ENCODE data around the gene FOXK1.

FOXK1 gene

DNA sequence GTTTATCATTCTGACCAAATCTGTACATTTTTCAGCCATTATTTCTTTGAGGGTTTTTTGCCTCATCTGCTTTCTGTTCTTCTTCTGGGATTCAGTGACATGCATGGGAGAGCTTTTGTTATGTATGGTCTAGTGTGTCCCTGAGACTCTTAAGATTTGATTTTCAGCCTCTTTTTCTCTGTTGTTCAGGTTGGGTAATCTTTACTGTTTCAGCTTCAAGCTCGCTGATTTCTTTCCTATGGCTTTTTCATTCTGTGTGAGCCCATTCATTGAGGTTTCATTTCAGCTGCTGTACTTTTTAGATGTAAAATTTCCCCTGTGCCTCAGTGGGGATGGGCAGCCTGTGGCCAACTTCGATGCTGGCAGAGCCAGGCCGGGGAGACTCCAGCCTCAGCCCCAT, 38.1 kb downstream of the FOXK1 start:
- DNase-seq (ENCODE audit: low read depth in 1 of 2, low spot score in 1 of 2): no peak

DNA sequence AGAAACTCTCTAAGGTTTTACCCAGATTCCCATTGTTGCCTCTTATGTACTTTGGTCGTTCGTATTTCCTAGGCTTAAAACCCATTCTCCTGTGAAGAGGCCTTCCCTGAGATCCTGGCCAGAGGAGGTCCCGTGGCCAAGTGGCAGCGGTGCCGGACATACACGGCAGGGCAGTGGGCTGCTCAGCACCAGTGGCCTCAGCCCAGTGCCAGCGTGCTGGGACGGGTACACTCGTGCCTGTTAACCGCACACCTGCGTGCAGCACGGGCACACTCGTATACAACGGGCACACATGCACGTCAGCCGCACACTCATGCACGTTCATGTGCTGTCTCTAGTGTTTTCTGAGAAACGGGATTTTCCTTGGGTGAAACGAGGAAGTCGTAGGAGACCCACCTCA, 40.2 kb downstream of the FOXK1 start:
- no peak for DNase-seq (ENCODE audit: low read depth in 1 of 2, low spot score in 1 of 2)

DNA sequence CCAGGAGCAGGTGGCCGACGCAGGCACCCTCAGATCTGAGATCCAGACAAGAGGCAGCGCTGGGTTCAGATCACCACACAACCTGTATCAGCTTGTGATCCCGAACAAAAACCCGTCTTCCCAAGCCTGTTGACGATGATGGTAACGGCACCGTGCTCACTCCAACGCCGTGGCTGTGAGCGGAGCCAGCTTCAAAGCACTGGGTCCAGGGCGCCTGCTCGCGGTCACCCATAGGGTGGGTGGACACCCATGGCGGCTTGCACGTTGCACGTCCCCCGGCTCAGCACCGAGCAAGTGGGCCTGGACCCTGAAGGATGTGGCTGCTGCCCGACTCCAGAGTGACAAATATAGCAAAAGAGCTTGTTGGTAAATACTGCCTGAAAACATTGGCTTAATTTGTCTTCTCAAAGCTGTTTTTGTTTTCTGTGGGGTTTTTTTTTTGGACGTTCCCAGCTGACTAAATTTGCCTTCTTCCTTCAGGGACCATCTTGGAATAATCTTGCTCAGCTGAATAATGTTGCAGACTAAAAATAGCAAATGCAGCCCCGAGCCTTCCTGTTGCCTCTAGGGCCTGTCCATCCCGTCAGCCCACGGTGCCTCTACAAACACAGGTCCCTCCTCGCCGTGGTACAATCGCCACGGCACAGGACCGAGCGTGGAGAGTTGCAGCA, 41.0 kb downstream of the FOXK1 start:
- DNase-seq (ENCODE audit: low read depth in 1 of 2, low spot score in 1 of 2): no peak

DNA sequence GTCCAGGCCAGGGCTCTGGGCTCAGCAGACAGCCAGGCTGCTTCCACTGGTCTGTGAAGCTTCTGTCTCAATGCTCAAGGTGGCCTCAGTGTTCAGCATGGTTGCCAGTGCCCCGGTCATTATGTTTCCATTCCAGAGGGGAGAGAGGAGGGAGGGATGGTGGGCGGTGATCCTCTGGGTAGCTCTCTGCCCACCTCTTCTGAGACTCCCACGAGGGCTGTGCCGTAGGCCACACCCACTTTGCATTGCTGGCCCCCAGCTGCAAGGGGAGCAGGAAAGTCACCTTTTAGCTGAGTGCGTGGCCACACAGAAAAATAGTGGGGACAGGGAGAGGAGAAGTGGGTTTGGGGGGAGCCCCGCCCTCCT, 42.5 kb downstream of the FOXK1 start:
- no peak for DNase-seq (ENCODE audit: low read depth in 1 of 2, low spot score in 1 of 2)

DNA sequence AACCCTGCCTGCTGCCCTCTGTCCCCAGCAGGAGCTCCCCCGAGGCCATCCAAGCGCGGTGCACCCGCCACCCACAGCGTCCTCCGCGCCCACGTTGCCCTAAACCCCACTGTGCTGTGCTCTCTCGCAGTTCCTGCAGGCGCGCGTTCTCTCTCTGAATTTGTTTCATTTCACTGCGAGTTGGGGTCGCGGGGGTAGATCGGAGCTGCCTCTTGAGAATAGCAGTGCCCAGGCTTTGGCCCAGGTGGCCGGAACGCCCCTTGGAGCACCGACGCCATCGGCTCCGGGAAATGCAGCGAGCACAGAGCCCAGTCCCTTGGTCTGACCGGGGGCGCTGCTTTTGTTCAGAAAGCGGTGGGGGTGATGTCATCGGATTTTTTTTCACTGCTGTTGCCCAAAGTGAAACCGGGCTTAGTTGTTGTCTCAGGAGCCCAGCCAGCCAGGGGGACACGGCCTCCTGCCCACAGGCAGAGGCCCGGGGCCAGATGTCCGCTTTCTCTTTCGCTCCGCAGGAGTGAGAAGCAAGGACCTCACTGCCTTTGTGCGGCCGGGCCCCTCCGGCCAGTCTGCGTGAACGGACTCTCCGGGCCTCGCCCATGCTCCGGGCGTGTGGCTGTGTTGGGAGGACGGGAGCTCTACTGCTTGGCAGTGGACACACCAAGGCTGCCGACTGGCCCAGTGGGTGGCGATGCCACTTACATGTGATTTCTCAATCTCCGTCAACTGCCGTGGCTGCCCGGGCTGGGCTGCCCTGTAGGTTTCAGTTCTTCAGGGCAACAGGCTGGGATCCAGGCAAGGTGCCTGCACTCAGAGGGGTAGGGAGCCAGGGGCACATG, 43.1 kb downstream of the FOXK1 start:
- DNase-seq (ENCODE audit: low read depth in 1 of 2, low spot score in 1 of 2): peak in 1 of 2 donors; percentile 34

DNA sequence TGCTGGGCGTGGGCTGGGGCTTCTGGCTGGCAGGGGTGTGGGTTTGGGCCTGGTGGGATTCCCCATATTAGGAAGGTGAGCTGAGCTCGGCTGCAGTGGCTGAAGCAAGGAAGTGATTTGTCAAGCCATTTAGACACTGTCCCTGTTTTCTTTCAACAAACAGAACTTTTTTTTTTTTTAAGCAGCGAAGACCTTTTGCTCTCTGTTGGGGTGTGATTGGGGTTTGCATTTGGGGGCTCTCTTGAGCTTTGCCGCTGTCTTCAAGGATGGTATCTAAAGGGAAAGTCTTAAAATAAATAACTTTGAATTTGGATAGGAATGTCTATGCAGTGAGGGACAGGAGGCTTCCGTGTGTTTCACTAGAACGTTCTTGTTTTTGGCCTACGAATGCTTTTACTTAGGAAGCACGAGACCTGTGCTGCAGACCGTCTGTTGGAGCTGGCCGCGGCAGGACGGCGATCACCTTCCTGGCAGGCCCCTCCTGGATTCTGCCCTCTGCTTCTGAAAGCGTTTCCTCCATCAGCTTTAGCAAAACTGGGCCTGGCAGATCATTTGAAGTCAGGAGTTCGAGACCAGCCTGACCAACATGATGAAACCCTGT, 43.9 kb downstream of the FOXK1 start:
- DNase-seq (ENCODE audit: low read depth in 1 of 2, low spot score in 1 of 2): no peak

DNA sequence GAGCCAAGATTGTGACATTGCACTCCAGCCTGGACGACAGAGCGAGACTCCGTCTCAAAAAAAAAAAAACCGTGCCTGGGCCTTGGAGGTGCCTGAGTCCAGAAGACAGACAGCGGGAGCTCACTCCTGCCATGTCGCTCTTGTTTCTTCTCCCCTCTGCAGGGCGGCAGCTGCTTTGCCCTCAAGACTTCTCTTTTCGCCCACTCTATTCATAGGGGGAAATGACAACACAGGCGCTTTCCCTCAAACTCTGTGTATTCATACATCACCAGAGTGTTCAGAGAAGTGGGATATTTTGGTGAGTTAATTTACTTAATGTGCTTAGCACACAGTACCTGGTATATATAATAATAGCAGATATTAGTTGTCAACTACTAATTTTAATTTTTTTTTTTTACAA, 44.5 kb downstream of the FOXK1 start:
- DNase-seq (ENCODE audit: low read depth in 1 of 2, low spot score in 1 of 2): no peak

DNA sequence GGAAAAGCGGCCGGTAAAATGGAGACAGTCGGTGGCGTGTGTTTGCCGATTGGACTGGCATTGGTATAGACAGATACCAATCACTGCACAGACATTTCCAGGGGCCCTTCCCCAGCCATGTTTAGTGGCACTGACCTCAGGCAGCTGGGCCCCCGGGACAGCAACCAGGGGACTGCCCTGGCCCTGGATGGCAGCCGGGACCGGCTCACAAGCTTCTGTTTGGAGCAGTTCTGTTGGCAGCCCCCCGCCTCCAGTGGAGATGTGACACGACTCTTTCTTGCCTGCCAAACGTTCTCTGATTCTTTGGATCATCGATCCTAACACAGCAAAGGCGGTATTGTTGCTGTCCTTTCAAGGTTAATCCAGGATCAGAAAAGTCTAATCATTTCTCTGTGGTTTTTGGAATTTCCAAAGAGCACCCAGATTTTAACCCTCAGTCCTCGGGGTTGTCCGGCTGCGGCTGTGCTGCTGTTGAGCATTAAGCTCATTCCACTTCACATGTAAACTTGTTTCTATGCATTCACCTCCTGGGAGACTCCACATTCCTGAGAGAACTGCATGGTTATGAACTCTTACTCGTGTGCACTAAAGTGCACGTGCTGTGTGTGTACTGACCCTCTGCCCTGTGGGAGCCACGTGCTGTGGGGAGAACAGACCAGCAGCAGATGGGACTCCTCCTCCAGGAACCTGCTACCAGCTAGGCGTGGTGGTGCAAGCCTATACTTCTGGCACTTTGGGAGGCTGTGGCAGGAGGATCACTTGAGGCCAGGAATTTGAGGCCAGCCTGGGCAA, 46.0 kb downstream of the FOXK1 start:
- DNase-seq (ENCODE audit: low read depth in 1 of 2, low spot score in 1 of 2): no peak

DNA sequence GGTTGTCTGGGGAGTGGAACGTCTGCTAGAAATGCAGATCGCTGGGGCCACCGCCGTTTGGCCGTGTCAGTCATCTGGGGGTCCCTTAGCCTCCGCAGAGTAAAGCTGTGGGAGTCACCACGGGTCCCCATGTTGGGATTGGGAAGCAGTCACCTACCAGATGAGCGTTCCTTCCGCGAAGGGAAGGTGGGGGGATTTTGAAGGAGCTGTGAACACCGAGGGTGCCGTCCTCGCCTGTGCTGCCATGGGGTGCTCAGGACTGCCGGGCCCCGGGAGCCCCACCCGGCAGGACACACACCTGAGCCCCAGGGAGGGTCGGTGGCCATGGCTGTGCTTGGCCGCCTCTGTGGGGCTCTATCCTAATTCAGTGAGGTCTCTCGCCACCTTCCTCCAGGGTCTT, 47.2 kb downstream of the FOXK1 start:
- DNase-seq (ENCODE audit: low read depth in 1 of 2, low spot score in 1 of 2): no peak

DNA sequence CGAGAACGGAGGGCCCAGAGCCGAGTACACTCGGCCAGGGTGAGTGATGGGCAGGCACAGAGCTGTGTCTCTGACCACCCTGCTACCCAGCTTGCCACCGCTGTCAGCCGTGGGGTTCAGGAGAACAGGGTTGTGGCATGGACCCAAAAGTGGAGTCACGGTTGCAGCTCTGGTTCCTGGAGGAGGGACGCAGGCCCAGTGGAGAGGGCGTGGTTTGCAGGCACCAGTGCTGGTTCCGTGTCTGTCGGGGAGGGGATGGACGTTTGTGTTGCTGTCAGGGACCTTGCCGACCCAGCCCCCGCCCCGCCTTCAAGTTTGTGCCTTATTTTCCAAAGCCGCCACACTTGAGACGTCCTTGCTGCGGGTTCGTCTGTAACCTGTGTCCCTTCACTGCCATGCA, 48.2 kb downstream of the FOXK1 start:
- DNase-seq (ENCODE audit: low read depth in 1 of 2, low spot score in 1 of 2): no peak

DNA sequence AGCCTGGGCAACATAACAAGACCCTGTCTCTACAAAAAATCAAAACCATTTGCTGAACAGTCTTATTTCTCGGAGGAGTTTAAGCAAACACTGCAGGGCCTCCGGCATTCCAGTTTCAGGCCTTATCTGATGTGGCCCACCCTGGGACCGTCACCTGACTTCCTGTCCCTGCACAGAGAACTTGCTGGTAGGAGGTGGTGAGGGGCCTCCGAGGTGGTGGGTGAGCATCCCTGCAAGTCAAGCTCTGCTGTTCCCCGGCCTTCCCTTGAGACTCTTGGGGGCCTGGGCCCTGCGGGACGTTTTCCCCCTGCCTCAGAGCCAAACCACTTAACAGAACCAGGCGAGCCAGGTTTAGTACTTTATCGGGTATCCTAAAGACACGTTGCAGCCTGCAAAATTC, 48.9 kb downstream of the FOXK1 start:
- no peak for DNase-seq (ENCODE audit: low read depth in 1 of 2, low spot score in 1 of 2)

DNA sequence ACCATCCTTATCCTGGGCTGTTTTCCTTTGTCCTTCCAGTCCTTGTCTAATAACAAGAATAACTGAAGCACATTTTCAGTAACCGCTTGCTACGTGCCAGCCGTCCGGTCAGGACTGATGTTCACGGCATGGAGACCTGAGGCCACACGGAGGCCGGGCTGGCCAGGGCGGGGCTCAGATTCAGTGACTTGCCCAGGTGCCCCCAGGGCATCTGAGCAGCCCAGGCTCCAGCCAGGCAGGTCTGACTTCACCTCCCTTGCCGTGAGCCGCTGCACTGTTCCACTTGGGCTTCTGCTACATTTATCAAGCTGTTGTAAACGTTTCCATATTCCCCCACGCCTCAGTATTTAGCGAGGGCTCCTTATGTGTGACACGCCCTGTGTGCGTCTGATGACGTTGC, 49.7 kb downstream of the FOXK1 start:
- DNase-seq (ENCODE audit: low read depth in 1 of 2, low spot score in 1 of 2): no peak

DNA sequence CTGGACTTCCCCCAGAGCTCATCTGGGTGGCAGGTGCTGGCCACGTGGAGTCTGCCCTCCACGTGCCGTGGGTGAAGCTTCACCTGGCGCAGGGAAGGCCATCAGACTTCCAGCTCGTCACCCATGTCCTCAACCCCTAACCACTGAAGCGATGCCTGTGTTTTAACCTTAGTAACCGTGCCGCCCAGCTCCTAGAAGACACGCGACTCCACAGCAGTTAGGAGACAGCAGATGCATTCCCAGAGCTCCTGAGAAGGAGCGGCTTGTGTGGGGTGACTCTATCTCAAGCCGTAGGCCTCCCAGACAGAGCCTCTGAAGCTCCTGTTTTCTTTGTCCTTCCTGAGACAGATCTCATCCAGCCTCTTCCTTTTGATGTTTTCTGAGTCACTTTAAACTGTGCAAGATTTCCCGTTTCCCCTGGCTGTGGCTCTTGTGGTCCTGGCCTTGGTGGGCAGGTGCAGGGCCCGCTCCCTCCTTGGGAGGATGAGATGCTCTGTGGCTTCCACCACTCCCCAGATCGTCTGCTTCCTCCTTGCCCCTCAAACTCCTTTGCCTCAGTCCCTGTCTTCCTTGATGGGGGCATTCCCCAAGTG, 51.9 kb downstream of the FOXK1 start:
- DNase-seq (ENCODE audit: low read depth in 1 of 2, low spot score in 1 of 2): no peak

DNA sequence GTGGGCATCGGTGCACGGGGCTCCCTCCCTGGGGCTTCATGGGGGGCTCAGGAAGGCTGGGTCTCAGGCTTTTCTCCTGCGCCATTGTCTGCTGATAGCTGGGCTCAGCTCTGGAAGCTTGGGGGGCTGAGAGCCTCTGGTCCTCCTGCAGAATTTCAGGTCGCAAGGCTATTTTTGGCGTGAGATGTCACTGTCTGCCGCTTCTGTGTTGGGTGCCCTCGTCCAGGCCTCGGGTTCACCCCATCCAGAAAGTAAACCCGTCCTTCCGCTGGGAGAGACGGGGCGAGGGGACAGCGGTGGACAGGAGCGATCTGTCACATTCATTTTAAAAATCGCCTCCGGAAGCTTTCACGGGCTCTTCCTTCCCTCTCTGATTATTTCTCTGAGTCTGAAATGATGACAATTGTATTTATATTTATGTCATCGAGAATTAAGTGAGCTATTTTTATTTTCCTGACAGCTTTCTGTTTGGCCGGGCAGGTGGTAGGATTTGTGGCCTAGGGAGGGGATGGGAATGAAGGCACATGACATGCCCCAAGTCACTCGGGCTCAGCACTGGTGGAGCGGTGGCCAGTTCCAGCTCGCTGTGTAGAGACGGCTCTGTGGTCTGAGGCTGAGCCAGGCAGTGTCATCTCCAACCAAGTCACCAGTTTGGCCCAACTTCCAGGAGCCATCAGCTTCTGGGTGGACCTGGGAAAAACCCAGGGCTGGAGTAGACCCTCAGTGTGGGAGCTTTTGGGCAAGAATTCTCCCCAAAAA, 52.7 kb downstream of the FOXK1 start:
- DNase-seq (ENCODE audit: low read depth in 1 of 2, low spot score in 1 of 2): no peak

DNA sequence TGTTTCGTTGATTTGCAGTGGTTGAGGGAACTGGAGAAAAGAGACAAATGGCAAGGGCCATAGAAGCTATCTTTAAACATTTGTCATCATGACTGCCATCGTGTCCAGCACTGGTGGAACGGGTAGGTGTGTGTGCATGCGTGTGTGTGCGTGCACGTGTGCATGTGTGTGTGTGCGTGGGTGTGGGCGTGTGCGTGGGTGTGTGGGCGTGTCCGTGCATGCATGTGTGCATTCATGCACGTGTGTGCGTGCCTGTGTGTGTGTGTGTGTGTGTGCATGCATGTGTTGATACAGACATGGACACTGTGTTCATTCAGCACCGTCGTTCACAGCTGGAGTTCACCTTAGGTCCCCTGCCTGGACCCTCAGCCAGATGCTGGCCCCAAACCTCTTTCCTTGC, 55.2 kb downstream of the FOXK1 start:
- no peak for DNase-seq (ENCODE audit: low read depth in 1 of 2, low spot score in 1 of 2)

DNA sequence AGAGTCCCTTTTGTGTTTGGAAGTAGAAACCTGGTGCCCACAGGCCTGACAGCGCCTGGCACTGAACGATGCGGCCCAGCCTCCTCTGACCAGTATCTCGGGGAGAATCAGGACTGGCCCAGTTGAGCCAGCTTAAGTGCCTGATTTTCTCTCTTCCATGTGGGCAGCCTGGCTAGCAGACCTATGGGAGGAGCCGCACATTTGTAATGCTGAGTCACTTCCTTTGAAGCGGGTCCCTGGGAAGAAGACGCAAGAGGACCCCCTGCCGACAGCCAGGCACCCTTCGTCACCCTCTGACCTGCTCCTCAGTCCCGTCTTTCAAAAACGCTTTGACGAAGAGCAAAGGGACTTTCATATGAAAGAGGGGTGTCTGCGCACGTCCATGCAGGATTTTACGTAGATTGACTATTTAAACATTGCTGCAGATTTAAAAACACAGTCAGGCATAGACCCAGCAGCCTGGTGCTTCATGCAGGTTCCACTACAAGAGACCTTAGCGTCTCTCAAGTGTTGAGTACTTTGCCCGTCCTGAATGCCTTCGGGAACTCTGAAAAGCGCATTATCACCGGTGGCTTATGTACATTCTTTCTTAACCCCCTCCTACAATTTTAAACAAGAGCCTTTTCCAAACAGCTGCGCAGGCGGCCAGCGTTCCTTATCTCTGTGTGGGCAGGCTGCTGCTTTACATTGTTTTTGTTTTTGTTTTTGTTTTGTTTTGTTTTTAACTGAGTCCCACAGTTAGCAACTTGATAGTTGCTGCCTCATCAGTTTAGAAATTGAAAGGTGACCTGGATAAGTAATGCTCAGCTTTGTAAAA, 56.8 kb downstream of the FOXK1 start:
- DNase-seq (ENCODE audit: low read depth in 1 of 2, low spot score in 1 of 2): no peak

DNA sequence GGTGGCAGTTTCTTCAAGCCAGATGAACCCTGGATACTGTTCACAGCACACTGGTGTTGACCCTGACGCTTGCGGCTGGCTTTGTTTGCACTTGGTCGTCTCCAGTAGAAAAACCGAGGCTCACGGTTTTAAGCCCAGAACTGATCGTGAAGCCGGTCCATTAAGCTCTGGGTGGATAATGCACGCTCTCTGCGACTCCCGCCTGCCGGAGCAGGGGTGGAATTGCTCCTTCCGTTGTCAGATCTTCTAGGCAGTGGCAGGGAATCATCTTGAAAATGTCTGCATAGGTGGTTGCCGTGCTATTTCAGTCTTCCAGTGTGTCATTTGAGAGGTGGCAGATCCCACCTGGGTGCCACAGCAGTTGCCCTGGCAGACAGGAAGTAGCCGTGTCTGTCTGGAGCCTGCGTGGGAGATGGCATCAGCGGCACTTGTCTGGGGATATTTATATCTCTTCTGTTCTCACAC, 57.5 kb downstream of the FOXK1 start:
- no peak for DNase-seq (ENCODE audit: low read depth in 1 of 2, low spot score in 1 of 2)

DNA sequence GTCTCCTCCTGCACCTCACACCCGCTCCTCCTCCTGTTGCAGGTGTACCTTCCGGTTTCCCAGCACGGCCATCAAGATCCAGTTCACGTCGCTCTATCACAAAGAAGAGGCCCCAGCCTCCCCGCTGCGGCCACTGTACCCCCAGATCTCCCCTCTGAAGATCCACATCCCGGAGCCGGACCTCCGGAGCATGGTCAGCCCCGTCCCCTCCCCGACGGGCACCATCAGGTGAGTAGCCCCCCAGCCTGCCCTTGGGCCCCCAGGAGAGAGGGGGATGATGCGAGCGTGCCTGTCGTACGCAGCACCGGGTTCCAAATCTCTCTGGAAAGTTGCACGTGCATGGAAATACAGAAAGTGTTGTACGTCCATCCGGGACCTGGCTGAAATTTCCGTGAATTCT, 58.7 kb downstream of the FOXK1 start:
- no peak for DNase-seq (ENCODE audit: low read depth in 1 of 2, low spot score in 1 of 2)

DNA sequence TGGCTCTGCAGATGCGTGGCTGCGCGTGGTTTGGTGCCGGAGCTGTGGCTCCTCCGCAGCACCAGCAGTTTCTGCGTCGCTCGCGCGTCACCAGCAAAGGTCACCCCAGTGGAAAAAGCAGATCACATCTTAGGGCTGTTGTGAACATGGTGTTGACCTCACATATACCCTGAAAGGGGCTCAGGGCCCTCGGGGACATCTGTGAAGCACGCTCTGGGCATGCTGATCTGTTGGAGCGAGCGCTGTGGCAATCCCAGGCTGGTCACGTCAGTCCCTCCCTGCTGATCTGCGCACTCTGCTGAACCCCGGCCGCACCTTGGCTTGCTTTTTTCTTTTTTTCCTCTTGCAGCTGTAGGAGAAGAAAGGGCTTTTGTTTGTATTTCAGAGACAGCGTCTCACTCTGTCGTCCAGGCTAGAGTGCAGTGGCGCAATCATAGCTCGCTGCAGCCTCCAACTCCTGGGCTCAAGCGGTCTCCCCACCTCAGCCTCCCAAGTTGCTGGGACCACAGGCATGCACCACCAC, 60.0 kb downstream of the FOXK1 start:
- no peak for DNase-seq (ENCODE audit: low read depth in 1 of 2, low spot score in 1 of 2)

Data from activated CD4-positive, alpha-beta T cell treated with anti-CD3 and anti-CD28 coated beads, Interleukin-2, amount 50 U/mL, for 24 hours (primary cell).